Uterus (tissue), 2 donors: ENCODE measurements around the gene TULP1.

Experiments used
- POLR2A ChIP-seq, 2 donors: fragments of 450-650 bp; IDR thresholded peaks; one replicate each; pipeline ENCODE4 v1.6.1; 2016; ENCODE audit warnings: antibody characterized with exemption in 2 of 2, mild to moderate bottlenecking in 1 of 2, moderate library complexity in 1 of 2
- TF ChIP-seq, protein P1 (sequence below), 4 experiments: fragments of 200-600 bp in 2 of 4; fragments of 450-650 bp in 2 of 4; sonication (generic) in 2 of 4; IDR thresholded peaks; one replicate each; pipeline ENCODE4 v1.5.1; 2016 to 2019; ENCODE audit warnings: antibody characterized with exemption in 4 of 4, mild to moderate bottlenecking in 2 of 4, moderate library complexity in 1 of 4

DNA sequence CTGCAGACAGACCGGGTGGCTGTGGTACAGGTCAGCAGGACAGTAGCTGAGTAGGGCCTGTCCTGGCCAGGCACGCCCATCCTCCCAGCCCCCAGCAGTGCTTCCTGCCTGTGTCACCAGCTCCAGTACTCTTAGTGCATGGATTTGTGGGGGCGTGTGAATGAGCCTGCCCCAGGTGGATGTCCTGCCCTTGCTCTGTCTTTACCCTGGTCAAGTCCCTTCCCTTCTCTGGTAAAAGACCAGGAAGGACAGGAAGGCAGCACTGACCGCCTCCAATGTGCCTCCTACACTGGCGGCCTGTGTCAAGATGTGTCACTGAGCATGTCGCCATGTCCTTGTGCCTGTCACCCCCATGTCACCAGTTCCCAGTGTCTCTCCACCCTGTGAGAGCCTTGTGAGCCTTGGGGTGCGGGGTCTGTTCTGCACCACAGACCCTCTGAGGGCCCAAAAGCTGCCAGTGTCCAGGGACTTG is 27.7 kb downstream of the TULP1 start:
- TF ChIP-seq, protein P1, sequence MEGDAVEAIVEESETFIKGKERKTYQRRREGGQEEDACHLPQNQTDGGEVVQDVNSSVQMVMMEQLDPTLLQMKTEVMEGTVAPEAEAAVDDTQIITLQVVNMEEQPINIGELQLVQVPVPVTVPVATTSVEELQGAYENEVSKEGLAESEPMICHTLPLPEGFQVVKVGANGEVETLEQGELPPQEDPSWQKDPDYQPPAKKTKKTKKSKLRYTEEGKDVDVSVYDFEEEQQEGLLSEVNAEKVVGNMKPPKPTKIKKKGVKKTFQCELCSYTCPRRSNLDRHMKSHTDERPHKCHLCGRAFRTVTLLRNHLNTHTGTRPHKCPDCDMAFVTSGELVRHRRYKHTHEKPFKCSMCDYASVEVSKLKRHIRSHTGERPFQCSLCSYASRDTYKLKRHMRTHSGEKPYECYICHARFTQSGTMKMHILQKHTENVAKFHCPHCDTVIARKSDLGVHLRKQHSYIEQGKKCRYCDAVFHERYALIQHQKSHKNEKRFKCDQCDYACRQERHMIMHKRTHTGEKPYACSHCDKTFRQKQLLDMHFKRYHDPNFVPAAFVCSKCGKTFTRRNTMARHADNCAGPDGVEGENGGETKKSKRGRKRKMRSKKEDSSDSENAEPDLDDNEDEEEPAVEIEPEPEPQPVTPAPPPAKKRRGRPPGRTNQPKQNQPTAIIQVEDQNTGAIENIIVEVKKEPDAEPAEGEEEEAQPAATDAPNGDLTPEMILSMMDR (IDR thresholded peaks at IDR 0.05): no peak
- TF ChIP-seq POLR2A (IDR thresholded peaks at IDR 0.05): no peak
